Liver (tissue), 9 donors: Measurements from ENCODE around the gene ZER1. TPM values are rescaled to one million over a fixed set of nuclear protein-coding genes. Genes with fewer than 3 reads are reported as not detected.

Experiments used
- DNase-seq: peaks from one replicate; pipeline ENCODE4 v3.0.0-alpha.2; 2017; ENCODE audit warnings: low spot score
- H3K27ac ChIP-seq, 2 donors: one replicate each; pipeline ENCODE4 v1.7.0; 2013; ENCODE audit warnings: inconsistent platforms in 2 of 2, low read length in 2 of 2, control low read depth in 1 of 2, low read depth in 1 of 2, mild to moderate bottlenecking in 1 of 2
- H3K27me3 ChIP-seq, 4 donors: one replicate each; pipeline versions ENCODE4 v1.6.1 to v1.7.0; 2013; ENCODE audit warnings: low read length in 3 of 4, inconsistent platforms in 1 of 4, mild to moderate bottlenecking in 1 of 4, moderate library complexity in 1 of 4; ENCODE audit not compliant: control insufficient read depth in 4 of 4, insufficient read depth in 4 of 4
- H3K36me3 ChIP-seq, 4 donors: one replicate each; pipeline versions ENCODE4 v1.6.1 to v1.7.0; 2013; ENCODE audit warnings: low read length in 3 of 4, mild to moderate bottlenecking in 3 of 4, low read depth in 1 of 4, moderate library complexity in 1 of 4; ENCODE audit not compliant: control insufficient read depth in 4 of 4, insufficient read depth in 3 of 4
- H3K4me1 ChIP-seq, 4 donors: one replicate each; pipeline versions ENCODE4 v1.6.1 to v1.7.0; 2013; ENCODE audit warnings: low read length in 3 of 4, mild to moderate bottlenecking in 3 of 4, moderate library complexity in 1 of 4; ENCODE audit not compliant: control insufficient read depth in 4 of 4, insufficient read depth in 4 of 4
- H3K4me3 ChIP-seq, 3 donors: one replicate each; pipeline versions ENCODE4 v1.6.1 to v1.7.0; 2013; ENCODE audit warnings: low read length in 3 of 3, control low read depth in 1 of 3, low read depth in 1 of 3, mild to moderate bottlenecking in 1 of 3
- H3K9ac ChIP-seq, 2 donors: one replicate each; pipeline ENCODE4 v1.7.0; 2013; ENCODE audit warnings: low read length in 2 of 2, mild to moderate bottlenecking in 2 of 2, moderate library complexity in 2 of 2, control low read depth in 1 of 2, low read depth in 1 of 2
- H3K9me3 ChIP-seq, 4 donors: one replicate each; pipeline versions ENCODE4 v1.6.1 to v1.7.0; 2013; ENCODE audit warnings: low read length in 3 of 4; ENCODE audit not compliant: control insufficient read depth in 4 of 4
- ATF3 ChIP-seq: IDR thresholded peaks from 2 replicates; pipeline ENCODE4 v1.6.1; 2016; ENCODE audit warnings: antibody characterized with exemption
- CTCF ChIP-seq: fragments of 150-350 bp; IDR thresholded peaks from 2 replicates; pipeline ENCODE4 v1.5.1; 2017; ENCODE audit warnings: improper control_type of control experiment, low read depth, low read length; ENCODE audit not compliant: missing input control
- EGR1 ChIP-seq, 2 donors: IDR thresholded peaks; 2 replicates each; pipeline ENCODE4 v1.6.1; 2016 to 2018; ENCODE audit warnings: antibody characterized with exemption in 2 of 2, low read depth in 2 of 2
- FOXA1 ChIP-seq: IDR thresholded peaks from 2 replicates; pipeline ENCODE4 v1.6.1; 2016; ENCODE audit warnings: antibody characterized with exemption
- FOXA2 ChIP-seq: IDR thresholded peaks from 2 replicates; pipeline ENCODE4 v1.6.1; 2016; ENCODE audit warnings: antibody characterized with exemption
- GABPA ChIP-seq, 2 donors: IDR thresholded peaks in 1 of 2; conservative IDR thresholded peaks in 1 of 2; 2 replicates each; pipeline ENCODE4 v1.6.1; 2016; ENCODE audit warnings: antibody characterized with exemption in 2 of 2, mild to moderate bottlenecking in 1 of 2, moderate library complexity in 1 of 2
- HNF4A ChIP-seq, 2 donors: conservative IDR thresholded peaks; 2 replicates each; pipeline ENCODE4 v1.6.1; 2016; ENCODE audit warnings: antibody characterized with exemption in 2 of 2, mild to moderate bottlenecking in 2 of 2
- HNF4G ChIP-seq: IDR thresholded peaks from 2 replicates; pipeline ENCODE4 v1.6.1; 2016; ENCODE audit warnings: antibody characterized with exemption
- JUND ChIP-seq, 2 donors: IDR thresholded peaks; 2 replicates each; pipeline ENCODE4 v1.6.1; 2016; ENCODE audit warnings: antibody characterized with exemption in 2 of 2
- MAX ChIP-seq: IDR thresholded peaks from 2 replicates; pipeline ENCODE4 v1.6.1; 2016; ENCODE audit warnings: antibody characterized with exemption
- NR2F2 ChIP-seq: IDR thresholded peaks from 2 replicates; pipeline ENCODE4 v1.6.1; 2016; ENCODE audit warnings: antibody characterized with exemption
- RAD21 ChIP-seq, 2 donors: IDR thresholded peaks; 2 replicates each; pipeline ENCODE4 v1.6.1; 2016; ENCODE audit warnings: antibody characterized with exemption in 2 of 2, mild to moderate bottlenecking in 2 of 2
- REST ChIP-seq: IDR thresholded peaks from 2 replicates; pipeline ENCODE4 v1.6.1; 2016; ENCODE audit warnings: antibody characterized with exemption, mild to moderate bottlenecking
- RXRA ChIP-seq, 2 donors: IDR thresholded peaks; 2 replicates each; pipeline ENCODE4 v1.6.1; 2017 to 2018; ENCODE audit warnings: antibody characterized with exemption in 2 of 2, mild to moderate bottlenecking in 1 of 2
- SP1 ChIP-seq: IDR thresholded peaks from 2 replicates; pipeline ENCODE4 v1.6.1; 2018; ENCODE audit warnings: antibody characterized with exemption, mild to moderate bottlenecking
- TAF1 ChIP-seq: conservative IDR thresholded peaks from 2 replicates; pipeline ENCODE4 v1.6.1; 2016; ENCODE audit warnings: antibody characterized with exemption, mild to moderate bottlenecking
- YY1 ChIP-seq: IDR thresholded peaks from 2 replicates; pipeline ENCODE4 v1.6.1; 2016; ENCODE audit warnings: antibody characterized with exemption, mild to moderate bottlenecking
- ZBTB33 ChIP-seq: IDR thresholded peaks from 2 replicates; pipeline ENCODE4 v1.6.1; 2016; ENCODE audit warnings: antibody characterized with exemption
- WGBS: extraction: QIAGEN DNeasy Blood & Tissue Kit; methylation state at CpG from one replicate; pipeline ENCODE4 v1.1.7; 2013; 5-methylcytosine and 5-hydroxymethylcytosine counted together
- polyA plus RNA-seq, 2 donors: library from polyadenylated mRNA; stranded (reverse) in 1 of 2; unstranded in 1 of 2; fragments of 200-250 nt in 1 of 2; fragments of >200 nt in 1 of 2; fragmentation: Nextera tagmentation in 1 of 2; extraction: Ambion mirVana in 1 of 2; gene quantifications; one replicate each; pipeline versions ENCODE4 v1.2.1 to v1.2.3, GENCODE V29; 2013 to 2015
- total RNA-seq, 2 donors: library from RNA; depleted of rRNA; stranded (reverse); fragments of >200 nt; gene quantifications; one replicate each; pipeline ENCODE4 v1.2.3, GENCODE V29; 2014
- donor health status: healthy.
- donor health status: healthy.
- donor health status: healthy.
- donor health status: healthy.
- donor health status: healthy.

Gene ZER1
- total and polyA plus RNA-seq, 4 donors = 7.6 to 29.1 (median 15.8) TPM

- WGBS = 91% methylated on average over 7 of the region's 7 CpGs
- Histone ChIP-seq H3K27me3 (no peaks in the 10 kb centered on the region), H3K9ac (no peak overlapping the region), H3K27ac (no peak overlapping the region), H3K36me3 (peaks cover 0 to 5% (median under 1%) of the 10 kb centered on the region in 4 donors), H3K9me3 (no peaks in the 10 kb centered on the region), H3K4me1 (no peaks in the 10 kb centered on the region), H3K4me3 (no peak overlapping the region)
- TF ChIP-seq GABPA (IDR thresholded peaks at IDR 0.05 in 1 of 2, conservative IDR thresholded peaks at IDR 0.05 in 1 of 2) = no peak
- no peak for TF ChIP-seq EGR1 (IDR thresholded peaks at IDR 0.05; ENCODE audit: low read depth in 2 of 2)
- no peak for TF ChIP-seq FOXA2
- TF ChIP-seq HNF4G = no peak
- no peak for TF ChIP-seq NR2F2
- DNase-seq = no peak
Observed at GRCh38 chr9:128716581-128717254, 55.0 kb downstream of the ZER1 start.

- Histone ChIP-seq H3K4me3 (no peak overlapping the region), H3K36me3 (no peaks in the 10 kb centered on the region), H3K27me3 (no peaks in the 10 kb centered on the region), H3K4me1 (no peaks in the 10 kb centered on the region), H3K9ac (no peak overlapping the region), H3K9me3 (no peaks in the 10 kb centered on the region), H3K27ac (no peak overlapping the region)
- no peak for DNase-seq
- 97% methylated on average over 6 of the region's 6 CpGs for WGBS
- TF ChIP-seq SP1 (no peak), RXRA (IDR thresholded peaks at IDR 0.05) (no peak), RAD21 (IDR thresholded peaks at IDR 0.05) (no peak), EGR1 (IDR thresholded peaks at IDR 0.05; ENCODE audit: low read depth in 2 of 2) (no peak), HNF4A (conservative IDR thresholded peaks at IDR 0.05) (no peak), FOXA1 (no peak), HNF4G (no peak), TAF1 (no peak), ZBTB33 (no peak), JUND (IDR thresholded peaks at IDR 0.05) (no peak), FOXA2 (no peak), MAX (no peak), YY1 (no peak), ATF3 (no peak), GABPA (IDR thresholded peaks at IDR 0.05 in 1 of 2, conservative IDR thresholded peaks at IDR 0.05 in 1 of 2) (no peak), REST (no peak), NR2F2 (no peak), CTCF (no peak)
Observed at GRCh38 chr9:128715436-128715750, 56.3 kb downstream of the ZER1 start.
